GM19240 (cell line): ENCODE data around the gene MIOS.
"Not testable (repeated sequence)": the region's sequence is repeated elsewhere in the genome, so short reads cannot be mapped to it uniquely, and the experiment has no call there.

Experiments
- DNase-seq: peaks from one replicate; pipeline ENCODE4 v3.0.0; 2011; ENCODE audit warnings: low spot score; ENCODE audit not compliant: insufficient read length

MIOS gene

GRCh38 chr7:7647495-7648036, 80.9 kb downstream of the MIOS start:
- no peak for DNase-seq

- no peak for DNase-seq
These were observed 84.1 kb downstream of the MIOS start for GRCh38 chr7:7650682-7651206.

- DNase-seq, result no peak
These were observed 84.8 kb downstream of the MIOS start for GRCh38 chr7:7651479-7651878.

GRCh38 chr7:7652798-7653540, 86.3 kb downstream of the MIOS start:
- DNase-seq, result no peak

DNA sequence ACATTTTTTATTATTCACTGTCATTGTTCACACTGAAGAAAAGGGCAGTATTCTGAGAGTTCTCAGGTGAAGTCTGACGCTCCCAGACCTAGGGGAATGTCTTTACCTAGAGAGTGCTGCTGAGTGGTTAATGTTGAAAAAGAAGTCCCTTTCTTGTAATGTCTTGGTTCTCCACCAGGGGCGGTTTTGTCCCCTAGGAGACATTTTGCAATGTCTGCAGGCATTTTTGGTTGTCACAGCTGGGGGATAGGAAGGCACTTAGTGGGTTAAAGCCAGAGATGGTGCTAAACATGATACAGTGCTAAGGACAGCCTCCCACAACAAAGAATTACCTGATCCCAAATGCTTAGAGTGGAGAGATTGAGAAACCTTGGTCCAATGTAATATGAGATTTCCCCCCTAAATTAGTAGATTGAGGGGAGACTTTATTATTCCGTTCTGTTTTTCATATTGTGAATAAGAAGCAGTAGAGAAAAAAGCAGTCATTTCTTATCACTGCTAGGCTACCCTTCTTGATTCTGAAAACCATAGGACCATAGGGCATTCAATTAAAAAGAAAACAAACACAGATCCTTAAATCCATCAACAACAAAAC, 87.0 kb downstream of the MIOS start:
- DNase-seq, result no peak

DNA sequence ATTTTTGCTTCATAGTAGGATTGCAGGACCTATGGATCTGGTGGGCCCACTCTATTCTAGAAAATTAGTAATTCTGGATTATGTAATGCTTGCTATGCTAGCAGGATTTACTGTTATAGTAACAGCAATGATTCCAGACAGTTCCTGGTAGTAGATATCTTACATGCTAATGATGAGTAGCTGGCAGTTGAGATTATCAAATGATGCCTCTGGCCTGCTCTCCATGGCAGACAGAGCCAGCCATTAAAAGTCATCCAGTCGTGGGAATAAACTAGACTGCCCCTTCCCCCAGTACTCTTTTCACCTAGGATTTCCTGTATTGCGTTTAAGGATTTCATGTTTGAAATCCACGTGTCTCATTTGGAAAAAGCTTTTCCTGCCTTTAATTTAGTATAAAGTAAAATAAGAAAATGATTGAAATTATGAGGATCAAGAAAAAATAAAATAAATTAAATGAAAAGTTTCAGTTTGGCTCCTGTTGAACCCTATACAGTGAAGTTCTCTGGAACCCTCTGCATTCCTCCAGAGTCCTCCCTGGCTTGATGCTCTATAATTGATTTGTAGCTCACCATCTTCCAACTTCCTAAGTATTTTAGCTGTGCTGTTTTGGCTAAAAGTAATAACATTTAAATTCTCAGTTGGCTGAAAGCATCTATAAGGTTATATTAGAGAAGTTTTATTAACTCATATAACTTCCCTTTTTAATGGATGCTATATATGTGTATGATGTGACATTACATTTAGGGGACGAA, 88.5 kb downstream of the MIOS start:
- no peak for DNase-seq

DNA sequence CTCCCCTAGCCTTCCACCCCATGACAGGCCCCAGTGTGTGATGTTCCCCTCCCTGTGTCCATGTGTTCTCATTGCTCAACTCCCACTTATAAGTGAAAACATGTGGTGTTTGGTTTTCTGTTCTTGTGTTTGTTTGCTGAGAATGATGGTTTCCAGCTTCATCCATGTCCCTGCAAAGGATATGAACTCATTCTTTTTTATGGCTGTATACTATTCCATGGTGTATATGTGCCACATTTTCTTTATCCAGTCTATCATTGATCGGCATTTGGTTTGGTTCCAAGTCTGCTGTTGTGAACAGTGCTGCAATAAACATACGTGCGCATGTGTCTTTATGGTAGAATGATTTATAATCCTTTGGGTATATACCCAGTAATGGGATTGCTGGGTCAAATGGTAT, 89.8 kb downstream of the MIOS start:
- not testable (repeated sequence) for DNase-seq
